ENCODE results near the gene CLCN1. TPM values are rescaled to one million over a fixed set of nuclear protein-coding genes. Genes with fewer than 3 reads are reported as not detected.

The CLCN1 gene
- total and polyA plus RNA-seq, 4 donors = 0.06 to 0.68 (median 0.28) TPM; not detected in 1

- Histone ChIP-seq H3K27ac (ENCODE audit: low read depth, low read length) (no peak overlapping the region), H3K36me3 (ENCODE audit: control insufficient read depth, insufficient read depth, low read length) (no peaks in the 10 kb centered on the region), H3K27me3 (ENCODE audit: control insufficient read depth, insufficient read depth, low read length) (peaks cover 8% of the 10 kb centered on the region), H3K4me3 (ENCODE audit: low read depth, low read length) (no peak overlapping the region), H3K9me3 (ENCODE audit: control insufficient read depth, insufficient read depth, low read length) (no peaks in the 10 kb centered on the region), H3K4me1 (ENCODE audit: control insufficient read depth, insufficient read depth, low read length) (peaks cover 6% of the 10 kb centered on the region)
- no CpG with 5 or more reads among the region's 4 CpGs for WGBS (ENCODE audit: insufficient coverage)
- no peak for DNase-seq (ENCODE audit: low read depth in 4 of 6, low spot score in 6 of 6)
Observed at GRCh38 chr7:143346018-143346417, 30.1 kb downstream of the CLCN1 start.

GRCh38 chr7:143347950-143348349, 32.0 kb downstream of the CLCN1 start:
- peaks cover 4% of the 10 kb centered on the region for H3K36me3 ChIP-seq (ENCODE audit: control insufficient read depth, insufficient read depth, low read length)
- WGBS (ENCODE audit: insufficient coverage) = no CpG with 5 or more reads among the region's 5 CpGs
- H3K27ac ChIP-seq (ENCODE audit: low read depth, low read length) = no peak overlapping the region
- H3K9me3 ChIP-seq (ENCODE audit: control insufficient read depth, insufficient read depth, low read length) = no peaks in the 10 kb centered on the region
- no peak for DNase-seq (ENCODE audit: low read depth in 4 of 6, low spot score in 6 of 6)
- H3K4me1 ChIP-seq (ENCODE audit: control insufficient read depth, insufficient read depth, low read length) = peaks cover 16% of the 10 kb centered on the region
- no peak overlapping the region for H3K4me3 ChIP-seq (ENCODE audit: low read depth, low read length)
- peaks cover 8% of the 10 kb centered on the region for H3K27me3 ChIP-seq (ENCODE audit: control insufficient read depth, insufficient read depth, low read length)

- H3K27ac ChIP-seq (ENCODE audit: low read depth, low read length) = no peak overlapping the region
- H3K4me1 ChIP-seq (ENCODE audit: control insufficient read depth, insufficient read depth, low read length) = peaks cover 24% of the 10 kb centered on the region
- WGBS (ENCODE audit: insufficient coverage) = 80% methylated on average over 5 of the region's 5 CpGs
- H3K36me3 ChIP-seq (ENCODE audit: control insufficient read depth, insufficient read depth, low read length) = peaks cover 23% of the 10 kb centered on the region
- no peak overlapping the region for H3K4me3 ChIP-seq (ENCODE audit: low read depth, low read length)
- H3K27me3 ChIP-seq (ENCODE audit: control insufficient read depth, insufficient read depth, low read length) = no peaks in the 10 kb centered on the region
- DNase-seq (ENCODE audit: low read depth in 4 of 6, low spot score in 6 of 6) = no peak
- H3K9me3 ChIP-seq (ENCODE audit: control insufficient read depth, insufficient read depth, low read length) = no peaks in the 10 kb centered on the region
Observed at GRCh38 chr7:143351060-143351459, 35.1 kb downstream of the CLCN1 start.

- peaks cover 28% of the 10 kb centered on the region for H3K36me3 ChIP-seq (ENCODE audit: control insufficient read depth, insufficient read depth, low read length)
- H3K27ac ChIP-seq (ENCODE audit: low read depth, low read length) = no peak overlapping the region
- H3K9me3 ChIP-seq (ENCODE audit: control insufficient read depth, insufficient read depth, low read length) = no peaks in the 10 kb centered on the region
- H3K4me3 ChIP-seq (ENCODE audit: low read depth, low read length) = no peak overlapping the region
- 98% methylated on average over 5 of the region's 9 CpGs for WGBS (ENCODE audit: insufficient coverage)
- no peaks in the 10 kb centered on the region for H3K27me3 ChIP-seq (ENCODE audit: control insufficient read depth, insufficient read depth, low read length)
- no peak for DNase-seq (ENCODE audit: low read depth in 4 of 6, low spot score in 6 of 6)
- H3K4me1 ChIP-seq (ENCODE audit: control insufficient read depth, insufficient read depth, low read length) = peaks cover 30% of the 10 kb centered on the region
Observed at GRCh38 chr7:143351574-143351973, 35.7 kb downstream of the CLCN1 start.

GRCh38 chr7:143352531-143353002, 36.7 kb downstream of the CLCN1 start:
- Histone ChIP-seq H3K4me1 (ENCODE audit: control insufficient read depth, insufficient read depth, low read length) (peaks cover 32% of the 10 kb centered on the region), H3K9me3 (ENCODE audit: control insufficient read depth, insufficient read depth, low read length) (no peaks in the 10 kb centered on the region), H3K4me3 (ENCODE audit: low read depth, low read length) (no peak overlapping the region), H3K27me3 (ENCODE audit: control insufficient read depth, insufficient read depth, low read length) (no peaks in the 10 kb centered on the region), H3K27ac (ENCODE audit: low read depth, low read length) (no peak overlapping the region), H3K36me3 (ENCODE audit: control insufficient read depth, insufficient read depth, low read length) (peaks cover 35% of the 10 kb centered on the region)
- DNase-seq (ENCODE audit: low read depth in 4 of 6, low spot score in 6 of 6) = no peak
- 30% methylated on average over 11 of the region's 11 CpGs for WGBS (ENCODE audit: insufficient coverage)

- Histone ChIP-seq H3K9me3 (ENCODE audit: control insufficient read depth, insufficient read depth, low read length) (no peaks in the 10 kb centered on the region), H3K27me3 (ENCODE audit: control insufficient read depth, insufficient read depth, low read length) (no peaks in the 10 kb centered on the region), H3K27ac (ENCODE audit: low read depth, low read length) (no peak overlapping the region), H3K4me1 (ENCODE audit: control insufficient read depth, insufficient read depth, low read length) (peaks cover 32% of the 10 kb centered on the region), H3K36me3 (ENCODE audit: control insufficient read depth, insufficient read depth, low read length) (peaks cover 44% of the 10 kb centered on the region), H3K4me3 (ENCODE audit: low read depth, low read length) (no peak overlapping the region)
- no peak for DNase-seq (ENCODE audit: low read depth in 4 of 6, low spot score in 6 of 6)
- WGBS (ENCODE audit: insufficient coverage) = 92% methylated on average over 6 of the region's 8 CpGs
Observed at GRCh38 chr7:143354376-143354775, 38.5 kb downstream of the CLCN1 start.

- peaks cover 50% of the 10 kb centered on the region for H3K36me3 ChIP-seq (ENCODE audit: control insufficient read depth, insufficient read depth, low read length)
- peak overlapping the region; percentile 57 for H3K27ac ChIP-seq (ENCODE audit: low read depth, low read length)
- H3K4me3 ChIP-seq (ENCODE audit: low read depth, low read length) = no peak overlapping the region
- peaks cover 32% of the 10 kb centered on the region for H3K4me1 ChIP-seq (ENCODE audit: control insufficient read depth, insufficient read depth, low read length)
- WGBS (ENCODE audit: insufficient coverage) = 88% methylated on average over 3 of the region's 8 CpGs
- DNase-seq (ENCODE audit: low read depth in 4 of 6, low spot score in 6 of 6) = no peak
- no peaks in the 10 kb centered on the region for H3K27me3 ChIP-seq (ENCODE audit: control insufficient read depth, insufficient read depth, low read length)
- H3K9me3 ChIP-seq (ENCODE audit: control insufficient read depth, insufficient read depth, low read length) = no peaks in the 10 kb centered on the region
Observed at GRCh38 chr7:143354965-143355364, 39.1 kb downstream of the CLCN1 start.

- Histone ChIP-seq H3K4me1 (ENCODE audit: control insufficient read depth, insufficient read depth, low read length) (peaks cover 33% of the 10 kb centered on the region), H3K9me3 (ENCODE audit: control insufficient read depth, insufficient read depth, low read length) (no peaks in the 10 kb centered on the region), H3K27ac (ENCODE audit: low read depth, low read length) (peak overlapping the region; percentile 57), H3K36me3 (ENCODE audit: control insufficient read depth, insufficient read depth, low read length) (peaks cover 52% of the 10 kb centered on the region), H3K4me3 (ENCODE audit: low read depth, low read length) (no peak overlapping the region), H3K27me3 (ENCODE audit: control insufficient read depth, insufficient read depth, low read length) (no peaks in the 10 kb centered on the region)
- 78% methylated on average over 11 of the region's 16 CpGs for WGBS (ENCODE audit: insufficient coverage)
- DNase-seq (ENCODE audit: low read depth in 4 of 6, low spot score in 6 of 6) = peak in 1 of 6 donors; percentile 72
Observed at GRCh38 chr7:143355450-143356385, 39.8 kb downstream of the CLCN1 start.

- no peak for DNase-seq (ENCODE audit: low read depth in 4 of 6, low spot score in 6 of 6)
- no peak overlapping the region for H3K27ac ChIP-seq (ENCODE audit: low read depth, low read length)
- WGBS (ENCODE audit: insufficient coverage) = 93% methylated on average over 13 of the region's 13 CpGs
- no peak overlapping the region for H3K4me3 ChIP-seq (ENCODE audit: low read depth, low read length)
- H3K27me3 ChIP-seq (ENCODE audit: control insufficient read depth, insufficient read depth, low read length) = no peaks in the 10 kb centered on the region
- H3K9me3 ChIP-seq (ENCODE audit: control insufficient read depth, insufficient read depth, low read length) = no peaks in the 10 kb centered on the region
- H3K4me1 ChIP-seq (ENCODE audit: control insufficient read depth, insufficient read depth, low read length) = peaks cover 42% of the 10 kb centered on the region
- H3K36me3 ChIP-seq (ENCODE audit: control insufficient read depth, insufficient read depth, low read length) = peaks cover 52% of the 10 kb centered on the region
Observed at GRCh38 chr7:143356414-143357050, 40.6 kb downstream of the CLCN1 start.

All from spinal cord (tissue), 10 donors.